ENCODE data around the gene TMC1.

The TMC1 gene

GRCh38 chr9:72576087-72576486 lies 54.7 kb downstream of the TMC1 start:
- DNase-seq (ENCODE audit: low read depth) = no peak

GRCh38 chr9:72577212-72577753 lies 55.9 kb downstream of the TMC1 start:
- no peak for DNase-seq (ENCODE audit: low read depth)

- no peak for DNase-seq (ENCODE audit: low read depth)
Observed at GRCh38 chr9:72579190-72579589, 57.8 kb downstream of the TMC1 start.

- DNase-seq (ENCODE audit: low read depth) = no peak
Observed at GRCh38 chr9:72579880-72580550, 58.6 kb downstream of the TMC1 start.

- DNase-seq (ENCODE audit: low read depth) = no peak
Observed at GRCh38 chr9:72581694-72582093, 60.3 kb downstream of the TMC1 start.

- DNase-seq (ENCODE audit: low read depth) = no peak
Observed at GRCh38 chr9:72583370-72583769, 62.0 kb downstream of the TMC1 start.

GRCh38 chr9:72586388-72587130 lies 65.2 kb downstream of the TMC1 start:
- no peak for DNase-seq (ENCODE audit: low read depth)

- no peak for DNase-seq (ENCODE audit: low read depth)
Observed at GRCh38 chr9:72588336-72588735, 66.9 kb downstream of the TMC1 start.

- DNase-seq (ENCODE audit: low read depth) = no peak
Observed at GRCh38 chr9:72589667-72590521, 68.5 kb downstream of the TMC1 start.

- DNase-seq (ENCODE audit: low read depth) = no peak
Observed at GRCh38 chr9:72590824-72591223, 69.4 kb downstream of the TMC1 start.

GRCh38 chr9:72592502-72593403 lies 71.3 kb downstream of the TMC1 start:
- DNase-seq (ENCODE audit: low read depth) = no peak

GRCh38 chr9:72596451-72597180 lies 75.2 kb downstream of the TMC1 start:
- DNase-seq (ENCODE audit: low read depth) = no peak

GRCh38 chr9:72597181-72597517 lies 75.7 kb downstream of the TMC1 start:
- DNase-seq (ENCODE audit: low read depth) = no peak

- no peak for DNase-seq (ENCODE audit: low read depth)
Observed at GRCh38 chr9:72597601-72598000, 76.2 kb downstream of the TMC1 start.

- no peak for DNase-seq (ENCODE audit: low read depth)
Observed at GRCh38 chr9:72598639-72599038, 77.2 kb downstream of the TMC1 start.

- no peak for DNase-seq (ENCODE audit: low read depth)
Observed at GRCh38 chr9:72599874-72600534, 78.6 kb downstream of the TMC1 start.

- DNase-seq (ENCODE audit: low read depth) = no peak
Observed at GRCh38 chr9:72600671-72601070, 79.3 kb downstream of the TMC1 start.

GRCh38 chr9:72601615-72602014 lies 80.2 kb downstream of the TMC1 start:
- DNase-seq (ENCODE audit: low read depth) = no peak

GRCh38 chr9:72612449-72612848 lies 91.0 kb downstream of the TMC1 start:
- no peak for DNase-seq (ENCODE audit: low read depth)

- DNase-seq (ENCODE audit: low read depth) = no peak
Observed at GRCh38 chr9:72614067-72614466, 92.7 kb downstream of the TMC1 start.

Measured in activated T-helper 9 cell treated with anti-CD3 and anti-CD28 coated beads, Interleukin-2, amount 50 U/mL, for 16 hours (primary cell).